ENCODE results near the gene SDC1. TPM values are rescaled to one million over a fixed set of nuclear protein-coding genes. Genes with fewer than 3 reads are reported as not detected.

Gene SDC1
- total RNA-seq, 6 experiments from 2014 or later = 260 to 452 (median 415) TPM

GRCh38 chr2:20200697-20201555 lies 24.0 kb downstream of the SDC1 start:
- intact Hi-C loops (cut with DNase I) = no loop called here
- H3K4me3 ChIP-seq = peak overlapping the region in 2 of 3 donors; percentile 19 to 44

GRCh38 chr2:20199633-20200270 lies 25.2 kb downstream of the SDC1 start:
- peaks cover 0 to 80% (median 37%) of the 10 kb centered on the region in 4 donors for H3K4me1 ChIP-seq
- no peak for DNase-seq
- 52% methylated on average over 6 of the region's 6 CpGs for WGBS (ENCODE audit: insufficient coverage, low coverage, low lambda C conversion rate, missing lambda C conversion rate)
- H3K9me3 ChIP-seq = no peaks in the 10 kb centered on the region
- H3K27ac ChIP-seq = peak overlapping the region in 2 of 3 donors; percentile 14 to 99
- H3K36me3 ChIP-seq = peaks cover 0 to 34% (median 5%) of the 10 kb centered on the region in 4 donors
- intact Hi-C loops (cut with DNase I) = no loop called here
- no peak for ATAC-seq
- no peak for TF ChIP-seq CTCF (IDR thresholded peaks at IDR 0.05)
- TF ChIP-seq POLR2A (IDR thresholded peaks at IDR 0.05) = no peak
- no peak overlapping the region for H3K4me3 ChIP-seq
- no peaks in the 10 kb centered on the region for H3K27me3 ChIP-seq

More at GRCh38 chr2:20200697-20201555, 24.0 kb downstream of the SDC1 start:
- peak; percentile 18 to 46 (median 36) for ATAC-seq
- Histone ChIP-seq H3K27me3 (no peaks in the 10 kb centered on the region), H3K27ac (peak overlapping the region; percentile 57 to 99 (median 88)), H3K4me1 (peaks cover 0 to 84% (median 40%) of the 10 kb centered on the region in 4 donors), H3K9me3 (no peaks in the 10 kb centered on the region), H3K36me3 (peaks cover 0 to 35% (median 7%) of the 10 kb centered on the region in 4 donors)
- TF ChIP-seq CTCF (IDR thresholded peaks at IDR 0.05) (no peak), POLR2A (IDR thresholded peaks at IDR 0.05) (no peak)
- peak in 2 of 3 donors; percentile 57 to 82 for DNase-seq
- 41% methylated on average over 12 of the region's 26 CpGs for WGBS (ENCODE audit: insufficient coverage, low coverage, low lambda C conversion rate, missing lambda C conversion rate)

GRCh38 chr2:20198796-20199632 lies 25.9 kb downstream of the SDC1 start:
- Histone ChIP-seq H3K27me3 (no peaks in the 10 kb centered on the region), H3K4me3 (no peak overlapping the region), H3K4me1 (peaks cover 0 to 80% (median 38%) of the 10 kb centered on the region in 4 donors), H3K27ac (peak overlapping the region in 2 of 3 donors; percentile 25 to 99), H3K36me3 (peaks cover 0 to 26% (median 5%) of the 10 kb centered on the region in 4 donors), H3K9me3 (no peaks in the 10 kb centered on the region)
- TF ChIP-seq CTCF (IDR thresholded peaks at IDR 0.05) (no peak), POLR2A (IDR thresholded peaks at IDR 0.05) (no peak)
- ATAC-seq (peak; percentile 1 to 7 (median 3)), DNase-seq (peak in 1 of 3 donors; percentile 70)
- intact Hi-C loops (cut with DNase I) = no loop called here
- WGBS (ENCODE audit: insufficient coverage, low coverage, low lambda C conversion rate, missing lambda C conversion rate) = 40% methylated on average over 13 of the region's 14 CpGs

- peak in 2 of 3 donors; percentile 55 to 76 for DNase-seq
- H3K27ac ChIP-seq = peak overlapping the region; percentile 25 to 99 (median 38)
- TF ChIP-seq POLR2A (IDR thresholded peaks at IDR 0.05) (no peak), CTCF (IDR thresholded peaks at IDR 0.05) (no peak)
These were observed 26.9 kb downstream of the SDC1 start for GRCh38 chr2:20198001-20198400.

More at GRCh38 chr2:20198001-20198400, 26.9 kb downstream of the SDC1 start:
- H3K36me3 ChIP-seq = peaks cover 0 to 18% (median 4%) of the 10 kb centered on the region in 4 donors
- peak in 2 of 4 donors; percentile 3 to 4 for ATAC-seq
- no peaks in the 10 kb centered on the region for H3K27me3 ChIP-seq
- intact Hi-C loops (cut with DNase I) = no loop called here
- H3K4me1 ChIP-seq = peaks cover 0 to 79% (median 36%) of the 10 kb centered on the region in 4 donors
- no peak overlapping the region for H3K4me3 ChIP-seq
- H3K9me3 ChIP-seq = no peaks in the 10 kb centered on the region
- 19% methylated on average over 7 of the region's 9 CpGs for WGBS (ENCODE audit: insufficient coverage, low coverage, low lambda C conversion rate, missing lambda C conversion rate)

Measured in right lobe of liver (tissue), 6 donors.